Adrenal gland (tissue), 5 donors: ENCODE results near the gene RAB33B.

Source experiments
- CTCF ChIP-seq, 6 experiments: fragments of 450-650 bp in 4 of 6; fragments of 200-600 bp in 2 of 6; sonication (generic) in 1 of 6; IDR thresholded peaks; 1 replicate in 5 of 6; 2 replicates in 1 of 6; pipeline versions ENCODE4 v1.5.1 to v1.8.0; 2016 to 2021; ENCODE audit warnings: antibody characterized with exemption in 6 of 6, mild to moderate bottlenecking in 2 of 6, moderate library complexity in 1 of 6
- POLR2A ChIP-seq, 2 donors: fragments of 450-650 bp; IDR thresholded peaks; one replicate each; pipeline ENCODE4 v1.6.1; 2017; ENCODE audit warnings: antibody characterized with exemption in 2 of 2, mild to moderate bottlenecking in 2 of 2, moderate library complexity in 1 of 2
- donor health status: DM: no; HTN: no; CAD: no.

DNA sequence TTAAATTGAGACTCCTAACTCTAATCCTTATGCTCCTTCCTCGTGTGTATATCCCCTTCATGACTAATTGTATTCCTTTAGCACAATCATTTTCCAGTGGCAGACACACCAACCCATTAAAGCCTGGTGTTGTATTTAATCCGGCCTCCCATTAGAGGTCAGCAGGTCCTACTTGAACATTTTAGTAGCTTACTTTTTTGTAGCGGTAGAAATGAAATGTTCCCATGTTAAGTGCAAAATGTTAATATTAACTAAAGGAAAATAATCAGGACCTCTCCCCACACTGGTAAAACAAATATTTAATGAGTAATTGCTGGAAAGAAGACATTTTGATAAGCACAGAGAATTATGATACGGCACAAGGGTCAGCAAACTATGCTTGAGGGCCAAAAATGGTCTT, 3.4 kb downstream of the RAB33B start:
- TF ChIP-seq POLR2A (IDR thresholded peaks at IDR 0.05) (no peak), CTCF (IDR thresholded peaks at IDR 0.05) (no peak)
